Measurements from ENCODE around the gene SOX21. TPM values are rescaled to one million over a fixed set of nuclear protein-coding genes. Genes with fewer than 3 reads are reported as not detected.

SOX21 gene
- total and polyA plus RNA-seq, 2 experiments from 2014 or later, result 1.7 to 3.5 TPM

DNA sequence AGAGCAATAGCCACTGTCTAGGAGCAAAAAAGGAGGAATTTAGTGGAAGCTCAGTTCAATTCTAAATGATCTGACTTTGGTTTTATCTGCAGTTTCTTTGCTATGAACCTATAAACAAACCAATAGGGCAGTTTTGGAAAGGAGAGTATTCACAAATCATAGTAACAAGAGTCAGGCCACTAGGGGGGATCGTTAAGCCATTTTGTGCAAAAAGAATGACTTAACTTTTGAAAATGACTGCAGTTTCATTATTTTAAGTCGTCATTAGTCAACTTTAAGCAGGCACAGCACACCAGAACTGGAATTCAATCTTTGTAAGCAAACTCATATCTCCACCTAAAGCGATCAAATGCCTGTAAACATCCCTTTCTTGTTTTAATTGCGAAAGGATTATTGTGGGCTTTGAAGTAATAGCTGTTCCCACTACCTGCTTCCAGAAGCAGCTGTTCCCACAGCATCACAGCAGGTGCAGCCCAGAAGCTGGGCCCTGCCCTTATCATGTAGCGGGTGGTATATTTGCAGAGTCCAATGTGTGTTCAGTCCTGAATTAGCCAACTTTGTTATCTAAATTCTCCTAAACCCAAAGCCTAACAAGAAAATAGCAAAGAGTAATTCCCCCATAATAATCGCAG, 51.5 kb downstream of the SOX21 start:
- no peak overlapping the region for H3K4me2 ChIP-seq
- peaks cover 13% of the 10 kb centered on the region for H3K4me1 ChIP-seq (ENCODE audit: insufficient read depth)
- H2AFZ ChIP-seq, result no peak overlapping the region
- H3K36me3 ChIP-seq (ENCODE audit: insufficient read depth), result no peaks in the 10 kb centered on the region
- H3K36me3 Mint-ChIP-seq (ENCODE audit: low read depth), result peaks cover 6% of the 10 kb centered on the region; the same call in 1 of the 3 replicates
- ATAC-seq (peak; percentile 73), DNase-seq (ENCODE audit: low spot score) (peak; percentile 75)
- no peaks in the 10 kb centered on the region for H3K27me3 ChIP-seq (ENCODE audit: insufficient read depth)
- H3K9me3 Mint-ChIP-seq, result peaks cover 5% of the 10 kb centered on the region
- TF ChIP-seq, protein P1, sequence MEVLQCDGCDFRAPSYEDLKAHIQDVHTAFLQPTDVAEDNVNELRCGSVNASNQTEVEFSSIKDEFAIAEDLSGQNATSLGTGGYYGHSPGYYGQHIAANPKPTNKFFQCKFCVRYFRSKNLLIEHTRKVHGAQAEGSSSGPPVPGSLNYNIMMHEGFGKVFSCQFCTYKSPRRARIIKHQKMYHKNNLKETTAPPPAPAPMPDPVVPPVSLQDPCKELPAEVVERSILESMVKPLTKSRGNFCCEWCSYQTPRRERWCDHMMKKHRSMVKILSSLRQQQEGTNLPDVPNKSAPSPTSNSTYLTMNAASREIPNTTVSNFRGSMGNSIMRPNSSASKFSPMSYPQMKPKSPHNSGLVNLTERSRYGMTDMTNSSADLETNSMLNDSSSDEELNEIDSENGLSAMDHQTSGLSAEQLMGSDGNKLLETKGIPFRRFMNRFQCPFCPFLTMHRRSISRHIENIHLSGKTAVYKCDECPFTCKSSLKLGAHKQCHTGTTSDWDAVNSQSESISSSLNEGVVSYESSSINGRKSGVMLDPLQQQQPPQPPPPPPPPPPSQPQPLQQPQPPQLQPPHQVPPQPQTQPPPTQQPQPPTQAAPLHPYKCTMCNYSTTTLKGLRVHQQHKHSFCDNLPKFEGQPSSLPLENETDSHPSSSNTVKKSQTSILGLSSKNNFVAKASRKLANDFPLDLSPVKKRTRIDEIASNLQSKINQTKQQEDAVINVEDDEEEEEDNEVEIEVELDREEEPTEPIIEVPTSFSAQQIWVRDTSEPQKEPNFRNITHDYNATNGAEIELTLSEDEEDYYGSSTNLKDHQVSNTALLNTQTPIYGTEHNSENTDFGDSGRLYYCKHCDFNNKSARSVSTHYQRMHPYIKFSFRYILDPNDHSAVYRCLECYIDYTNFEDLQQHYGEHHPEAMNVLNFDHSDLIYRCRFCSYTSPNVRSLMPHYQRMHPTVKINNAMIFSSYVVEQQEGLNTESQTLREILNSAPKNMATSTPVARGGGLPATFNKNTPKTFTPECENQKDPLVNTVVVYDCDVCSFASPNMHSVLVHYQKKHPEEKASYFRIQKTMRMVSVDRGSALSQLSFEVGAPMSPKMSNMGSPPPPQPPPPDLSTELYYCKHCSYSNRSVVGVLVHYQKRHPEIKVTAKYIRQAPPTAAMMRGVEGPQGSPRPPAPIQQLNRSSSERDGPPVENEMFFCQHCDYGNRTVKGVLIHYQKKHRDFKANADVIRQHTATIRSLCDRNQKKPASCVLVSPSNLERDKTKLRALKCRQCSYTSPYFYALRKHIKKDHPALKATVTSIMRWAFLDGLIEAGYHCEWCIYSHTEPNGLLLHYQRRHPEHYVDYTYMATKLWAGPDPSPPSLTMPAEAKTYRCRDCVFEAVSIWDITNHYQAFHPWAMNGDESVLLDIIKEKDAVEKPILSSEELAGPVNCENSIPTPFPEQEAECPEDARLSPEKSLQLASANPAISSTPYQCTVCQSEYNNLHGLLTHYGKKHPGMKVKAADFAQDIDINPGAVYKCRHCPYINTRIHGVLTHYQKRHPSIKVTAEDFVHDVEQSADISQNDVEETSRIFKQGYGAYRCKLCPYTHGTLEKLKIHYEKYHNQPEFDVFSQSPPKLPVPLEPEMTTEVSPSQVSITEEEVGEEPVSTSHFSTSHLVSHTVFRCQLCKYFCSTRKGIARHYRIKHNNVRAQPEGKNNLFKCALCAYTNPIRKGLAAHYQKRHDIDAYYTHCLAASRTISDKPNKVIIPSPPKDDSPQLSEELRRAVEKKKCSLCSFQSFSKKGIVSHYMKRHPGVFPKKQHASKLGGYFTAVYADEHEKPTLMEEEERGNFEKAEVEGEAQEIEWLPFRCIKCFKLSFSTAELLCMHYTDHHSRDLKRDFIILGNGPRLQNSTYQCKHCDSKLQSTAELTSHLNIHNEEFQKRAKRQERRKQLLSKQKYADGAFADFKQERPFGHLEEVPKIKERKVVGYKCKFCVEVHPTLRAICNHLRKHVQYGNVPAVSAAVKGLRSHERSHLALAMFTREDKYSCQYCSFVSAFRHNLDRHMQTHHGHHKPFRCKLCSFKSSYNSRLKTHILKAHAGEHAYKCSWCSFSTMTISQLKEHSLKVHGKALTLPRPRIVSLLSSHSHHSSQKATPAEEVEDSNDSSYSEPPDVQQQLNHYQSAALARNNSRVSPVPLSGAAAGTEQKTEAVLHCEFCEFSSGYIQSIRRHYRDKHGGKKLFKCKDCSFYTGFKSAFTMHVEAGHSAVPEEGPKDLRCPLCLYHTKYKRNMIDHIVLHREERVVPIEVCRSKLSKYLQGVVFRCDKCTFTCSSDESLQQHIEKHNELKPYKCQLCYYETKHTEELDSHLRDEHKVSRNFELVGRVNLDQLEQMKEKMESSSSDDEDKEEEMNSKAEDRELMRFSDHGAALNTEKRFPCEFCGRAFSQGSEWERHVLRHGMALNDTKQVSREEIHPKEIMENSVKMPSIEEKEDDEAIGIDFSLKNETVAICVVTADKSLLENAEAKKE (CRISPR knock-in tag; IDR thresholded peaks at IDR 0.05), result no peak
- TF ChIP-seq, protein P2, sequence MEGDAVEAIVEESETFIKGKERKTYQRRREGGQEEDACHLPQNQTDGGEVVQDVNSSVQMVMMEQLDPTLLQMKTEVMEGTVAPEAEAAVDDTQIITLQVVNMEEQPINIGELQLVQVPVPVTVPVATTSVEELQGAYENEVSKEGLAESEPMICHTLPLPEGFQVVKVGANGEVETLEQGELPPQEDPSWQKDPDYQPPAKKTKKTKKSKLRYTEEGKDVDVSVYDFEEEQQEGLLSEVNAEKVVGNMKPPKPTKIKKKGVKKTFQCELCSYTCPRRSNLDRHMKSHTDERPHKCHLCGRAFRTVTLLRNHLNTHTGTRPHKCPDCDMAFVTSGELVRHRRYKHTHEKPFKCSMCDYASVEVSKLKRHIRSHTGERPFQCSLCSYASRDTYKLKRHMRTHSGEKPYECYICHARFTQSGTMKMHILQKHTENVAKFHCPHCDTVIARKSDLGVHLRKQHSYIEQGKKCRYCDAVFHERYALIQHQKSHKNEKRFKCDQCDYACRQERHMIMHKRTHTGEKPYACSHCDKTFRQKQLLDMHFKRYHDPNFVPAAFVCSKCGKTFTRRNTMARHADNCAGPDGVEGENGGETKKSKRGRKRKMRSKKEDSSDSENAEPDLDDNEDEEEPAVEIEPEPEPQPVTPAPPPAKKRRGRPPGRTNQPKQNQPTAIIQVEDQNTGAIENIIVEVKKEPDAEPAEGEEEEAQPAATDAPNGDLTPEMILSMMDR (conservative IDR thresholded peaks at IDR 0.05; ENCODE audit: low read depth in 2 of 2), result peak; percentile 60 to 70
- no peaks in the 10 kb centered on the region for H4K20me1 ChIP-seq (replicated peaks; ENCODE audit: insufficient read depth)
- no peaks in the 10 kb centered on the region for H3K79me2 ChIP-seq (replicated peaks; ENCODE audit: insufficient read depth)
- no peaks in the 10 kb centered on the region for H3K9me2 ChIP-seq (ENCODE audit: insufficient read depth)
- peaks cover 32% of the 10 kb centered on the region for H3K4me1 Mint-ChIP-seq
- peaks cover 8% of the 10 kb centered on the region for H3K27me3 Mint-ChIP-seq (ENCODE audit: insufficient read depth, low read depth, poor library complexity)
- no peak overlapping the region for H3K27ac ChIP-seq (ENCODE audit: low read depth)
- no peak overlapping the region; the same call in 2 of the 3 replicates for H3K4me3 Mint-ChIP-seq
- H3K27ac Mint-ChIP-seq, result no peak overlapping the region
- H3K4me3 ChIP-seq, result no peak overlapping the region
- no peaks in the 10 kb centered on the region for H3F3A ChIP-seq (replicated peaks; ENCODE audit: low read depth)

Small RNAs within 50 kb of the gene (small RNA-seq; reads per million reads assigned to genes)
- gene RN7SL585P (ENCODE audit: low replicate concordance), result not detected

Other genes starting within 250 kb of the SOX21 start
- 0.14 TPM in 1 of 2 replicates, not detected in the other for gene DCT, start 232.9 kb downstream of the SOX21 start, total RNA-seq (2014; rRNA removed; shearing (Covaris generic))
- not detected in 2 replicates for gene DCT, start 232.9 kb downstream of the SOX21 start, polyA plus RNA-seq (2016; fragmentation: Nextera tagmentation; extraction: Ambion mirVana)
- gene TGDS, start 116.4 kb downstream of the SOX21 start, total RNA-seq (2014; rRNA removed; shearing (Covaris generic)), result 19.6 and 23.9 TPM in 2 replicates
- 18.1 and 18.4 TPM in 2 replicates for gene TGDS, start 116.4 kb downstream of the SOX21 start, polyA plus RNA-seq (2016; fragmentation: Nextera tagmentation; extraction: Ambion mirVana)
- 8.7 and 9.5 TPM in 2 replicates for gene GPR180, start 110.7 kb downstream of the SOX21 start, total RNA-seq (2014; rRNA removed; shearing (Covaris generic))
- gene GPR180, start 110.7 kb downstream of the SOX21 start, polyA plus RNA-seq (2016; fragmentation: Nextera tagmentation; extraction: Ambion mirVana), result 3.1 and 3.7 TPM in 2 replicates

Data from GM23338 (cell line).